Common myeloid progenitor, CD34-positive (primary cell): ENCODE results near the gene SULT2A1.
A peak's percentile ranks its signal among the peaks of the same experiment; 100 is the strongest.

Experiments
- CTCF ChIA-PET: fragments of 350-600 bp; sonication (Branson Sonifier 250); formaldehyde crosslinking; loops from one replicate; lab custom pipeline; 2021; ENCODE audit warnings: antibody characterized with exemption; lab: Charles Lee
- POLR2A ChIA-PET: fragments of 350-600 bp; sonication (Branson Sonifier 250); formaldehyde crosslinking; loops from one replicate; lab custom pipeline; 2021; ENCODE audit warnings: antibody characterized with exemption; lab: Charles Lee
- DNase-seq, 3 donors: peaks; one replicate each; pipeline versions ENCODE4 v3.0.0 to v3.0.0-alpha.2; 2013
- H3K27ac ChIP-seq, 2 experiments: 1 replicate in 1 of 2; 2 replicates in 1 of 2; pipeline ENCODE4 v1.7.0; 2013; ENCODE audit warnings: inconsistent platforms in 2 of 2, low read length in 2 of 2, mild to moderate bottlenecking in 2 of 2, low read depth in 1 of 2, moderate library complexity in 1 of 2; ENCODE audit not compliant: severe bottlenecking in 2 of 2, insufficient read depth in 1 of 2, poor library complexity in 1 of 2
- H3K27me3 ChIP-seq, 5 experiments: replicated peaks in 2 of 5; 1 replicate in 3 of 5; 2 replicates in 2 of 5; pipeline versions ENCODE4 v1.6.1 to v1.7.0; 2013; ENCODE audit warnings: low read length in 4 of 5, mild to moderate bottlenecking in 2 of 5, moderate library complexity in 2 of 5, inconsistent platforms in 1 of 5; ENCODE audit not compliant: insufficient read depth in 5 of 5, control insufficient read depth in 4 of 5
- H3K36me3 ChIP-seq, 4 experiments: 1 replicate in 2 of 4; 2 replicates in 2 of 4; pipeline versions ENCODE4 v1.6.1 to v1.7.0; 2013; ENCODE audit warnings: low read length in 3 of 4, control low read depth in 1 of 4, mild to moderate bottlenecking in 1 of 4; ENCODE audit not compliant: control insufficient read depth in 4 of 4, insufficient read depth in 4 of 4
- H3K4me1 ChIP-seq, 4 experiments: 1 replicate in 3 of 4; 2 replicates in 1 of 4; pipeline versions ENCODE4 v1.6.1 to v1.7.1; 2013; ENCODE audit warnings: low read length in 3 of 4, mild to moderate bottlenecking in 3 of 4, control low read depth in 1 of 4, inconsistent platforms in 1 of 4, moderate library complexity in 1 of 4; ENCODE audit not compliant: control insufficient read depth in 4 of 4, insufficient read depth in 4 of 4; ENCODE audit errors: control extremely low read depth in 1 of 4
- H3K4me3 ChIP-seq, 7 experiments: 1 replicate in 4 of 7; 2 replicates in 3 of 7; pipeline versions ENCODE4 v1.5.1 to v1.7.0; 2013; ENCODE audit warnings: mild to moderate bottlenecking in 7 of 7, low read length in 6 of 7, moderate library complexity in 6 of 7, inconsistent platforms in 2 of 7, low read depth in 2 of 7, control low read depth in 1 of 7; ENCODE audit not compliant: insufficient read depth in 4 of 7, control insufficient read depth in 1 of 7; ENCODE audit errors: extremely low read depth in 1 of 7
- H3K9me3 ChIP-seq, 5 experiments: 1 replicate in 4 of 5; 2 replicates in 1 of 5; pipeline versions ENCODE4 v1.6.1 to v1.7.1; 2013; ENCODE audit warnings: low read length in 4 of 5, mild to moderate bottlenecking in 2 of 5, inconsistent platforms in 1 of 5, low read depth in 1 of 5, moderate library complexity in 1 of 5; ENCODE audit not compliant: control insufficient read depth in 4 of 5, insufficient read depth in 2 of 5; ENCODE audit errors: control extremely low read depth in 1 of 5
- WGBS: methylation state at CpG from one replicate; pipeline ENCODE4 v1.1.5; 2013; ENCODE audit not compliant: insufficient coverage; 5-methylcytosine and 5-hydroxymethylcytosine counted together

The SULT2A1 gene

GRCh38 chr19:47853003-47853402 lies 33.1 kb downstream of the SULT2A1 start:
- POLR2A ChIA-PET, result no interaction called here

GRCh38 chr19:47848823-47849473 lies 37.2 kb downstream of the SULT2A1 start:
- Histone ChIP-seq H3K4me1 (no peaks in the 10 kb centered on the region), H3K4me3 (no peak overlapping the region), H3K27ac (no peak overlapping the region), H3K36me3 (no peaks in the 10 kb centered on the region), H3K27me3 (peaks cover 0 to 52% (median 12%) of the 10 kb centered on the region in 5 experiments), H3K9me3 (peaks cover 0 to 2% (median 0%) of the 10 kb centered on the region in 5 experiments)
- DNase-seq, result peak; percentile 48 to 72 (median 68)
- POLR2A ChIA-PET, result interaction anchor here (0.5 kb wide), 1 partner anchor 140 kb away, joined by 3 read pairs; no protein-coding TSS in a partner anchor
- CTCF ChIA-PET, result interaction anchor here (1.0 to 2.1 kb wide), 3 partner anchors 9 to 14 kb away, joined by 3 to 6 read pairs (median 4); no protein-coding TSS in a partner anchor
- WGBS, result 11% methylated on average over 6 of the region's 22 CpGs

More at GRCh38 chr19:47853003-47853402, 33.1 kb downstream of the SULT2A1 start:
- Histone ChIP-seq H3K36me3 (no peaks in the 10 kb centered on the region), H3K9me3 (peaks cover 0 to 2% (median 0%) of the 10 kb centered on the region in 5 experiments), H3K4me3 (no peak overlapping the region), H3K27me3 (peaks cover 0 to 48% (median 12%) of the 10 kb centered on the region in 5 experiments), H3K27ac (no peak overlapping the region), H3K4me1 (no peaks in the 10 kb centered on the region)
- CTCF ChIA-PET, result interaction anchor here (0.7 to 1.6 kb wide), 2 partner anchors 10 to 25 kb away, joined by 3 to 5 read pairs; no protein-coding TSS in a partner anchor
- no peak for DNase-seq
- 67% methylated on average over 2 of the region's 5 CpGs for WGBS

- peaks cover 0 to 47% (median 12%) of the 10 kb centered on the region in 5 experiments for H3K27me3 ChIP-seq
- no peak overlapping the region for H3K4me3 ChIP-seq
- H3K4me1 ChIP-seq, result peaks cover 0 to under 1% (median 0%) of the 10 kb centered on the region in 4 experiments
- peaks cover 0 to 2% (median 0%) of the 10 kb centered on the region in 5 experiments for H3K9me3 ChIP-seq
- no peak overlapping the region for H3K27ac ChIP-seq
- WGBS, result 60% methylated on average over 8 of the region's 10 CpGs
- H3K36me3 ChIP-seq, result no peaks in the 10 kb centered on the region
- DNase-seq, result no peak
- ChIA-PET CTCF (interaction anchor here (1.2 to 1.6 kb wide), 2 partner anchors 9 to 20 kb away, joined by 3 to 4 read pairs; no protein-coding TSS in a partner anchor), POLR2A (no interaction called here)
Measured at GRCh38 chr19:47848425-47848822, 37.7 kb downstream of the SULT2A1 start.

- H3K36me3 ChIP-seq, result no peaks in the 10 kb centered on the region
- H3K4me3 ChIP-seq, result no peak overlapping the region
- H3K9me3 ChIP-seq, result no peaks in the 10 kb centered on the region
- H3K27me3 ChIP-seq, result peaks cover 0 to 6% (median 2%) of the 10 kb centered on the region in 5 experiments
- DNase-seq, result no peak
- peaks cover 0 to 4% (median 0%) of the 10 kb centered on the region in 4 experiments for H3K4me1 ChIP-seq
- CTCF ChIA-PET, result no interaction called here
- H3K27ac ChIP-seq, result no peak overlapping the region
- POLR2A ChIA-PET, result no interaction called here
- WGBS, result 90% methylated on average over 4 of the region's 5 CpGs
Measured at GRCh38 chr19:47842941-47843340, 43.2 kb downstream of the SULT2A1 start.

- Histone ChIP-seq H3K4me3 (no peak overlapping the region), H3K9me3 (no peaks in the 10 kb centered on the region), H3K27me3 (peaks cover 0 to 2% (median 0%) of the 10 kb centered on the region in 5 experiments), H3K4me1 (peaks cover 0 to 4% (median 0%) of the 10 kb centered on the region in 4 experiments), H3K27ac (no peak overlapping the region), H3K36me3 (no peaks in the 10 kb centered on the region)
- WGBS, result 52% methylated on average over 10 of the region's 10 CpGs
- ChIA-PET CTCF (interaction anchor here (1.3 kb wide), 1 partner anchor 9 kb away, joined by 4 read pairs; no protein-coding TSS in a partner anchor), POLR2A (no interaction called here)
- DNase-seq, result no peak
Measured at GRCh38 chr19:47839913-47840312, 46.2 kb downstream of the SULT2A1 start.

GRCh38 chr19:47839411-47839810 lies 46.7 kb downstream of the SULT2A1 start:
- Histone ChIP-seq H3K4me1 (peaks cover 0 to 4% (median 0%) of the 10 kb centered on the region in 4 experiments), H3K9me3 (no peaks in the 10 kb centered on the region), H3K36me3 (no peaks in the 10 kb centered on the region), H3K27me3 (peaks cover 0 to 2% (median 0%) of the 10 kb centered on the region in 5 experiments), H3K27ac (no peak overlapping the region), H3K4me3 (no peak overlapping the region)
- ChIA-PET CTCF (interaction anchor here (1.3 kb wide), 1 partner anchor 10 kb away, joined by 4 read pairs; no protein-coding TSS in a partner anchor), POLR2A (no interaction called here)
- 93% methylated on average over 16 of the region's 16 CpGs for WGBS
- DNase-seq, result no peak

- no peak overlapping the region for H3K4me3 ChIP-seq
- no peak overlapping the region for H3K27ac ChIP-seq
- peaks cover 0 to 3% (median under 1%) of the 10 kb centered on the region in 5 experiments for H3K27me3 ChIP-seq
- WGBS, result 87% methylated on average over 7 of the region's 8 CpGs
- CTCF ChIA-PET, result interaction anchor here (1.1 kb wide), 1 partner anchor 14 kb away, joined by 3 read pairs; no protein-coding TSS in a partner anchor
- H3K36me3 ChIP-seq, result no peaks in the 10 kb centered on the region
- POLR2A ChIA-PET, result no interaction called here
- DNase-seq, result no peak
- no peaks in the 10 kb centered on the region for H3K4me1 ChIP-seq
- H3K9me3 ChIP-seq, result no peaks in the 10 kb centered on the region
Measured at GRCh38 chr19:47836038-47836437, 50.1 kb downstream of the SULT2A1 start.
